HFF-Myc (cell line): Measurements from ENCODE around the gene PDZD7.
A peak's percentile ranks its signal among the peaks of the same experiment; 100 is the strongest.

ENCODE experiments used
- DNase-seq: peaks from one replicate; pipeline ENCODE4 v3.0.0-alpha.2; 2011; ENCODE audit warnings: low read depth; ENCODE audit errors: extremely low read depth
- H3K4me3 ChIP-seq: replicated peaks from 2 replicates; pipeline ENCODE4 v1.5.1; 2011; ENCODE audit warnings: low read depth, mild to moderate bottlenecking, control low read depth, low read length
- CTCF ChIP-seq: IDR thresholded peaks from 2 replicates; pipeline ENCODE4 v1.5.1; 2012; ENCODE audit warnings: mild to moderate bottlenecking, low read depth, low read length, control low read depth; ENCODE audit errors: missing control alignments

PDZD7 gene

GRCh38 chr10:100972904-100973535 is 57.9 kb downstream of the PDZD7 start:
- TF ChIP-seq CTCF, result no peak
- DNase-seq, result no peak

GRCh38 chr10:100972115-100972903 is 58.6 kb downstream of the PDZD7 start:
- TF ChIP-seq CTCF, result no peak
- H3K4me3 ChIP-seq, result no peak overlapping the region

More at GRCh38 chr10:100972904-100973535, 57.9 kb downstream of the PDZD7 start:
- no peak overlapping the region for H3K4me3 ChIP-seq

GRCh38 chr10:100970914-100971811 is 59.8 kb downstream of the PDZD7 start:
- H3K4me3 ChIP-seq, result no peak overlapping the region
- no peak for TF ChIP-seq CTCF
- DNase-seq, result no peak

More at GRCh38 chr10:100972115-100972903, 58.6 kb downstream of the PDZD7 start:
- DNase-seq, result no peak

- H3K4me3 ChIP-seq, result peak overlapping the region; percentile 56
- no peak for DNase-seq
- no peak for TF ChIP-seq CTCF
These were observed 60.6 kb downstream of the PDZD7 start for GRCh38 chr10:100970076-100970913.

- peak within 1 kb of the TSS; percentile 56 for H3K4me3 ChIP-seq
- DNase-seq, result no peak
- TF ChIP-seq CTCF, result peak; percentile 69
These were observed 61.5 kb downstream of the PDZD7 start, which contains the start of gene SEMA4G for GRCh38 chr10:100969187-100970075. SEMA4G (plus strand) TSS chr10:100969504; CDS start chr10:100972913, 3,409 bp downstream.
